PC-9 (cell line): ENCODE data around the gene PCED1B. TPM values are rescaled to one million over a fixed set of nuclear protein-coding genes. Genes with fewer than 3 reads are reported as not detected.
"Not testable (repeated sequence)": the region's sequence is repeated elsewhere in the genome, so short reads cannot be mapped to it uniquely, and the experiment has no call there.

ENCODE experiments used
- BruUV-seq: library from RNA; stranded (reverse); fragments of 400-500 nt; replicated peaks from 2 replicates; lab custom pipeline; 2021; lab: Mats Ljungman, UMichigan
- CTCF ChIA-PET: fragments of 300-600 bp; sonication (Branson Sonifier 250); formaldehyde crosslinking; loops from one replicate; lab custom pipeline; 2022; ENCODE audit warnings: antibody characterized with exemption; lab: Charles Lee
- POLR2A ChIA-PET: fragments of 300-600 bp; sonication (Branson Sonifier 250); formaldehyde crosslinking; loops from one replicate; lab custom pipeline; 2022; ENCODE audit warnings: antibody characterized with exemption; ENCODE audit not compliant: unreplicated experiment; lab: Charles Lee
- DNase-seq, 2 experiments: peaks; one replicate each; pipeline versions ENCODE4 v3.0.0 to v3.0.0-alpha.2; 2015 to 2022; ENCODE audit warnings: mixed read lengths in 1 of 2
- H2AFZ ChIP-seq: fragments of 200-600 bp; sonication (generic); 2 replicates; pipeline ENCODE4 v1.8.1; 2017; ENCODE audit warnings: antibody characterized with exemption
- H3F3A ChIP-seq: fragments of 200-600 bp; sonication (generic); 2 replicates; pipeline ENCODE4 v1.8.1; 2017; ENCODE audit warnings: antibody characterized with exemption, mild to moderate bottlenecking, low read depth; ENCODE audit not compliant: insufficient read depth
- H3K27ac ChIP-seq: fragments of 200-600 bp; sonication (generic); 2 replicates; pipeline ENCODE4 v1.6.1; 2016; ENCODE audit warnings: mixed run types
- H3K27me3 ChIP-seq: fragments of 200-600 bp; sonication (generic); 2 replicates; pipeline ENCODE4 v1.6.1; 2016; ENCODE audit warnings: low read depth, mixed run types; ENCODE audit not compliant: insufficient read depth
- H3K36me3 ChIP-seq: fragments of 200-600 bp; sonication (generic); 2 replicates; pipeline ENCODE4 v1.6.1; 2016; ENCODE audit warnings: low read depth, mixed run types
- H3K4me1 ChIP-seq: fragments of 200-600 bp; sonication (generic); replicated peaks from 2 replicates; pipeline ENCODE4 v1.6.1; 2016; ENCODE audit warnings: mixed run types; ENCODE audit not compliant: insufficient read depth
- H3K4me2 ChIP-seq: fragments of 200-600 bp; sonication (generic); 2 replicates; pipeline ENCODE4 v1.6.1; 2017; ENCODE audit warnings: mixed run types
- H3K4me3 ChIP-seq: fragments of 200-600 bp; sonication (generic); 2 replicates; pipeline ENCODE4 v1.6.1; 2016; ENCODE audit warnings: mixed run types
- H3K79me2 ChIP-seq: fragments of 200-600 bp; sonication (generic); 2 replicates; pipeline ENCODE4 v1.6.1; 2017; ENCODE audit warnings: low read depth, mixed run types
- H3K9me2 ChIP-seq: fragments of 200-600 bp; sonication (generic); 2 replicates; pipeline ENCODE4 v1.8.1; 2017; ENCODE audit warnings: mild to moderate bottlenecking; ENCODE audit not compliant: insufficient read depth
- H3K9me3 ChIP-seq: fragments of 200-600 bp; sonication (generic); 2 replicates; pipeline ENCODE4 v1.8.1; 2016; ENCODE audit warnings: low read depth; ENCODE audit not compliant: insufficient read depth
- H4K20me1 ChIP-seq: fragments of 200-600 bp; sonication (generic); 2 replicates; pipeline ENCODE4 v1.8.1; 2017; ENCODE audit not compliant: insufficient read depth
- EZH2 ChIP-seq: fragments of 200-600 bp; sonication (generic); IDR thresholded peaks from 2 replicates; pipeline ENCODE4 v1.8.0; 2017; ENCODE audit warnings: antibody characterized with exemption, low read depth
- intact Hi-C: fragments of 100-400 bp; cut with micrococcal nuclease; formaldehyde crosslinking; loops from one replicate; pipeline ENCODE4 v1.10.0; 2022; ENCODE audit not compliant: unreplicated experiment
- total RNA-seq: library from RNA; stranded (reverse); gene quantifications from 2 replicates; pipeline ENCODE4 v1.2.3, GENCODE V29; 2021
- TF ChIP-seq, protein P1 (sequence below): fragments of 200-600 bp; sonication (generic); conservative IDR thresholded peaks from 2 replicates; pipeline ENCODE4 v1.6.1; 2017; ENCODE audit warnings: mixed run types, antibody characterized with exemption, mild to moderate bottlenecking, moderate library complexity

The PCED1B gene
- total RNA-seq, 1 experiment from 2014 or later: 11.2 TPM

DNA sequence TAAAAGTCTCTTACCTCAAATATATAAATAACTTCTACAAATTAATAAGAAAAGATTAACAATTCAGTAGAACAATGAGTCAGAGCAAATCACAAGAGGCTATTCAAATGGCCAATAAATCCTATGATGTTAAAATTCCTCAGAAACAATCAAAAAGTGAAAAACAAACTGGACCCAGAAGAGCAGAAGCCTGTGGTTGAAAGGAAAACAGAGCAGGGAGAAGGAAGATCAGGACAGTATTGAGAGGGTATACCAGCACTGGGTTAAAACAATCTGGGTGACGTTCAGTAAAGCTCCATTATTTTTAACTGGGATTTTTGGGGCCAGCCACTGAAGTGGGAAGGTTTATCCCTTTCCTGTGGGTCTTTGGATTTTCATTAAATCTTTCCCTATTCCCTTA, 39.7 kb upstream of the PCED1B start:
- DNase-seq: no peak
- no peaks in the 10 kb centered on the region for H3K27me3 ChIP-seq
- TF ChIP-seq, protein P1, sequence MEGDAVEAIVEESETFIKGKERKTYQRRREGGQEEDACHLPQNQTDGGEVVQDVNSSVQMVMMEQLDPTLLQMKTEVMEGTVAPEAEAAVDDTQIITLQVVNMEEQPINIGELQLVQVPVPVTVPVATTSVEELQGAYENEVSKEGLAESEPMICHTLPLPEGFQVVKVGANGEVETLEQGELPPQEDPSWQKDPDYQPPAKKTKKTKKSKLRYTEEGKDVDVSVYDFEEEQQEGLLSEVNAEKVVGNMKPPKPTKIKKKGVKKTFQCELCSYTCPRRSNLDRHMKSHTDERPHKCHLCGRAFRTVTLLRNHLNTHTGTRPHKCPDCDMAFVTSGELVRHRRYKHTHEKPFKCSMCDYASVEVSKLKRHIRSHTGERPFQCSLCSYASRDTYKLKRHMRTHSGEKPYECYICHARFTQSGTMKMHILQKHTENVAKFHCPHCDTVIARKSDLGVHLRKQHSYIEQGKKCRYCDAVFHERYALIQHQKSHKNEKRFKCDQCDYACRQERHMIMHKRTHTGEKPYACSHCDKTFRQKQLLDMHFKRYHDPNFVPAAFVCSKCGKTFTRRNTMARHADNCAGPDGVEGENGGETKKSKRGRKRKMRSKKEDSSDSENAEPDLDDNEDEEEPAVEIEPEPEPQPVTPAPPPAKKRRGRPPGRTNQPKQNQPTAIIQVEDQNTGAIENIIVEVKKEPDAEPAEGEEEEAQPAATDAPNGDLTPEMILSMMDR: no peak
- no peak for TF ChIP-seq EZH2
- no peak overlapping the region for H3K4me2 ChIP-seq
- no peak overlapping the region for H3K4me3 ChIP-seq
- no peaks in the 10 kb centered on the region for H3K36me3 ChIP-seq
- CTCF ChIA-PET: no interaction called here
- no peak overlapping the region for H3K27ac ChIP-seq
- H3K9me2 ChIP-seq: no peaks in the 10 kb centered on the region
- intact Hi-C loops: loop anchor here (10.0 kb wide), 1 partner anchor 145 kb away; no protein-coding TSS in a partner anchor
- H4K20me1 ChIP-seq: no peaks in the 10 kb centered on the region
- H3K9me3 ChIP-seq: no peaks in the 10 kb centered on the region; the same call in 1 of the 2 replicates
- peaks cover 27% of the 10 kb centered on the region for H3K4me1 ChIP-seq
- H3K79me2 ChIP-seq: no peaks in the 10 kb centered on the region
- POLR2A ChIA-PET: no interaction called here
- H3F3A ChIP-seq: peaks cover 4% of the 10 kb centered on the region
- no TSS peak for BruUV-seq
- no peak overlapping the region for H2AFZ ChIP-seq

DNA sequence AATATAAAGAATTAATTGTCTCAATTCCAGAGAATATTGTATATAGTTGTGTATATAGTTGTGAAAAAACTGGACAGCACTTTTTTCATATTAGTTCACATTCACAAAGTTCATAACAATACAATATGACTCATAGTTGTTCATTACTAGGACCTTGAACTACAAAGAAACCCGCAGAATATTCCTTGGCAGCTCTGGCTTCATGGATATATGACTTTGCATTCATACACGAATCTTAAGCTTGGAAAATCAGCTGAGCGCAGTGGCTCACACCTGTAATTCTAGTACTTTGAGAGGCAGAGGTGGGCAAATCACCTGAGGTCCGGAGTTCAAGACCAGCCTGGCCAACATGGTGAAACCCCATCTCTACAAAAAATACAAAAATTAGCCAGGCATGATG, 38.1 kb upstream of the PCED1B start:
- Histone ChIP-seq H2AFZ (no peak overlapping the region), H3K79me2 (no peaks in the 10 kb centered on the region), H3K27me3 (no peaks in the 10 kb centered on the region), H3K4me2 (no peak overlapping the region), H3K4me1 (peaks cover 15% of the 10 kb centered on the region), H3F3A (no peaks in the 10 kb centered on the region), H3K9me3 (peaks cover 5% of the 10 kb centered on the region; the same call in 1 of the 2 replicates), H3K9me2 (no peaks in the 10 kb centered on the region), H4K20me1 (no peaks in the 10 kb centered on the region), H3K27ac (no peak overlapping the region), H3K4me3 (no peak overlapping the region), H3K36me3 (no peaks in the 10 kb centered on the region)
- TF ChIP-seq, protein P1: no peak
- no peak for TF ChIP-seq EZH2
- intact Hi-C loops: no loop called here
- ChIA-PET POLR2A (no interaction called here), CTCF (no interaction called here)
- DNase-seq: no peak
- BruUV-seq: no TSS peak

DNA sequence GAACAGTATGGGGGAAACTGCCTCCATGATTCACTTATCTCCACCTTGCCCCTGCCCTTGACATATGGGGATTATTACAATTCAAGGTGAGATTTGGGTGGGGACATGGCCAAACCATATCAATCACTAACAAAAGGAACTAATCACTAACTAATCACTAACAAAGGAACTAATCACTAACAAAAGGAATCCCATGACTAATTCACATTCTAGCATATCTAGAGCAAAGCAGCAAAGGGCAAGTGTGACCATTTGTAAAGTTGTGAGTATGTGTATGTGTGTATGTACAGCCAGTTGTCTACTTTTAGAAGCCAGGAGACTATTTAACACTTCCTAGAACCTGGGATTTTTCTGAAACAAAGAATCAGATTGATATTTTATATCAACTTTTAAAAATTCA, 30.9 kb upstream of the PCED1B start:
- Histone ChIP-seq H3K4me3 (no peak overlapping the region), H3K27ac (no peak overlapping the region)

DNA sequence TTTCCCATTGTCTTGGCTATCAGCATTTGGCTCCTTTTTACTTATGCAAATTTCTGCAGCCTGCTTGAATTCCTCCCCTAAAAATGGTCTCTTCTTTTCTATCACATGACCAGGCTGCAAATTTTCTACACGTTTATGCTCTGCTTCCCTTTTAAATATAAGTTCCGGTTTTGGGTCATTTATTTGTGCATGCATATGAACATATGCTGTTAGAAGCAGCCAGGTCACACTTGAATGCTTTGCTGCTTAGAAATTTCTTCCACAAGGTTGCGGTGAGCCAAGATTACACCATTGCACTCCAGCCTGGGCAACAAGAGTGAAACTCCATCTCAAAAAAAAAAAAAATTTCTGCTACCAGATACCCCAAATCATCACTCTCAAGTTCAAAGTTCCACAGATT, 28.1 kb upstream of the PCED1B start:
- not testable (repeated sequence) for BruUV-seq

More for the DNA sequence above, 30.9 kb upstream of the PCED1B start:
- intact Hi-C loops: no loop called here
- ChIA-PET POLR2A (no interaction called here), CTCF (no interaction called here)
- Histone ChIP-seq H3K4me1 (no peaks in the 10 kb centered on the region), H3K9me2 (no peaks in the 10 kb centered on the region), H2AFZ (no peak overlapping the region), H3K36me3 (no peaks in the 10 kb centered on the region), H3K79me2 (no peaks in the 10 kb centered on the region), H3K27me3 (no peaks in the 10 kb centered on the region), H3K4me2 (no peak overlapping the region), H3F3A (no peaks in the 10 kb centered on the region), H3K9me3 (peaks cover 11% of the 10 kb centered on the region), H4K20me1 (no peaks in the 10 kb centered on the region)
- DNase-seq: no peak
- TF ChIP-seq, protein P1: no peak
- TF ChIP-seq EZH2: no peak
- BruUV-seq: no TSS peak

More for the DNA sequence above, 28.1 kb upstream of the PCED1B start:
- H3K36me3 ChIP-seq, H3K9me3 ChIP-seq, H2AFZ ChIP-seq, DNase-seq, H3K4me3 ChIP-seq, POLR2A ChIA-PET, H3K27me3 ChIP-seq, CTCF ChIA-PET, H3F3A ChIP-seq, H4K20me1 ChIP-seq, H3K27ac ChIP-seq, H3K4me1 ChIP-seq, intact Hi-C loops, H3K79me2 ChIP-seq, H3K4me2 ChIP-seq, H3K9me2 ChIP-seq: not testable (repeated sequence)
